ENCODE data around the gene EFCAB5. TPM values are rescaled to one million over a fixed set of nuclear protein-coding genes. Genes with fewer than 3 reads are reported as not detected.
A peak's percentile ranks its signal among the peaks of the same experiment; 100 is the strongest.

Gene EFCAB5
- total and polyA plus RNA-seq, 12 donors = 0.03 to 1.4 (median 0.19) TPM; not detected in 6

DNA sequence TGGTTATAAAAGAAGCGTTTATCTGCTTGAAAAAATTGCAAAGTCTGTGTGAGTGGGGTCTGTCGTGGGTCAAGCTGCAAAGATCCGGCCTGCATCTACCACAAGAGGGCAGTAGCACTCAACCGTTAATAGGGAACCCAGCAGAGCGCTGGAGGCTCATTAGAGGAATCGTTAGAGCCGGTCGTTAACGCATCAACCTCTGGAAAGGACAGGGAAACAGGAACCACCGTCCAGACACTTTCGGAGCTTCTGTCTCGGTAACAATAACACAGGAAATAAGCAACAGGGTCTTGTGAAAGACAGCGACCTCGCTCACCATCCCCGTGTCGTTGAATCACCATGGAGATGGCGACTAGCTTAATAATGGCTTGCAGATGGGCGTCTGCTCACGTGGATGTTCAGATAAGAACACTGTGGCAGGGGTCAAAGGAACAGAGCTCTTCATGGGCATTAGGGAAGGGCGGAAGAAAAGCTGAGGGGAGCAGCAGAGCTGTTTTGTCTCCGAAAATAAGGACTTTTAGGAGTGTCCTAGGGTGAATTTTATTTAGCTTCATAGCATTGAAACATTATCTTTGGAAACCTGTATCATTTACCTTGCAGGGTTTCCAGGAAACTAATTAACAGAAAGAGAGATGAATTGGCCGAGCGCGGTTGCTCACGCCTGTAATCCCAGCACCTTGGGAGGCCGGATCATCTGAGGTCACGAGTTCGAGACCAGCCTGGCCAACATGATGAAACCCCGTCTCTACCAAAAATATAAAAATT lies 163.3 kb downstream of the EFCAB5 start:
- 18 to 23% (median 21%) methylated on average over 29 of the region's 29 CpGs for WGBS, 4 donors
- intact Hi-C loops (cut with DNase I) = loop anchor here in 1 of 2 donors (10.0 kb wide), 1 partner anchor 230 kb away; the partner anchor contains the start of gene TMIGD1
- TF ChIP-seq, protein P1, sequence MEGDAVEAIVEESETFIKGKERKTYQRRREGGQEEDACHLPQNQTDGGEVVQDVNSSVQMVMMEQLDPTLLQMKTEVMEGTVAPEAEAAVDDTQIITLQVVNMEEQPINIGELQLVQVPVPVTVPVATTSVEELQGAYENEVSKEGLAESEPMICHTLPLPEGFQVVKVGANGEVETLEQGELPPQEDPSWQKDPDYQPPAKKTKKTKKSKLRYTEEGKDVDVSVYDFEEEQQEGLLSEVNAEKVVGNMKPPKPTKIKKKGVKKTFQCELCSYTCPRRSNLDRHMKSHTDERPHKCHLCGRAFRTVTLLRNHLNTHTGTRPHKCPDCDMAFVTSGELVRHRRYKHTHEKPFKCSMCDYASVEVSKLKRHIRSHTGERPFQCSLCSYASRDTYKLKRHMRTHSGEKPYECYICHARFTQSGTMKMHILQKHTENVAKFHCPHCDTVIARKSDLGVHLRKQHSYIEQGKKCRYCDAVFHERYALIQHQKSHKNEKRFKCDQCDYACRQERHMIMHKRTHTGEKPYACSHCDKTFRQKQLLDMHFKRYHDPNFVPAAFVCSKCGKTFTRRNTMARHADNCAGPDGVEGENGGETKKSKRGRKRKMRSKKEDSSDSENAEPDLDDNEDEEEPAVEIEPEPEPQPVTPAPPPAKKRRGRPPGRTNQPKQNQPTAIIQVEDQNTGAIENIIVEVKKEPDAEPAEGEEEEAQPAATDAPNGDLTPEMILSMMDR (IDR thresholded peaks at IDR 0.05) = peak; percentile 71 to 91 (median 79)
- no peak for TF ChIP-seq POLR2A (IDR thresholded peaks at IDR 0.05)
- peak overlapping the region in 1 of 4 donors; percentile 49 for H3K4me3 ChIP-seq
- peaks cover 0 to 3% of the 10 kb centered on the region in 2 donors for H3K4me1 ChIP-seq (replicated peaks in 1 of 2)
- H3K9me3 ChIP-seq (replicated peaks in 1 of 3) = no peaks in the 10 kb centered on the region
- no peaks in the 10 kb centered on the region for H3K36me3 ChIP-seq (replicated peaks in 1 of 2)
- peak overlapping the region in 3 of 5 donors; percentile 6 to 54 (median 52) for H3K27ac ChIP-seq
- no peaks in the 10 kb centered on the region for H3K27me3 ChIP-seq
- DNase-seq = peak; percentile 75 to 94 (median 81)

DNA sequence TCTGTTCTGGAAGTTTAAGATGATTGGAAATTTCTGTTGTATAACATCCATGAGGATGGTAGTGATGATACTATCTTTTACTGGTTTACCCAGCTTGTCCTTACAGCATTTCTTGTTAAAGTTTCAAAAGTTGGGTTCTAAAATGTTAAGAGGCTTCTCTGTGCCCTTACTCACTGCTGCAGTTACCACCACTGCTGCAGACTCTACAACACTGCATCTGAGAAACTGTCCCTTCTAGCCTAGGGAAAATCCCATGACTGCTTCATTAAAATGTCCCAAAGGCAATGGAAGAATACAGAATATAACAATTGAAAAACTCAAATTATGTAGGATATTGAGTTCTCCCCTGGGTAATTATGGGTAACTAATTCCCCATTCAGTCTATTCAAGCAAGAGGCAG lies 171.4 kb downstream of the EFCAB5 start:
- no peaks in the 10 kb centered on the region for H3K9me3 ChIP-seq (replicated peaks in 1 of 3)
- no peak for DNase-seq
- intact Hi-C loops (cut with DNase I) = no loop called here

DNA sequence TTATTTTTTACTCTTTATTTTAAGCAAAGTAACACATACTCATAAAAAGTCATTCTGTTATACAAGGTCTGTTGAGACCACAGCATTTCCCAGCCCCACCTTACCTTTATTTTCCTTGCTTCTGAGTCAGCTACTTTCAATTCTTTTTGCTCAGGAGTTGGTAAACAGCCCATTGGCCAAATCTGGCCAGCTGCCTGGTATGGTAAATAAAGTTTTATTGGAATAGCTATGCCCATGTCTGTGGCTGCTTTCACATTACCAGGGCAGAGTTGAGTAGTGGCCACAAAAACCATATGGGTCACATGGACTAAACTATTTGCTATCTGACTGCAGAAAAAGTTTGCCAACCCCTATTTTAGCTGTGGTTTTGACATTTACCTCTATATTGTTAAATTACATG lies 171.8 kb downstream of the EFCAB5 start:
- H3K9me3 ChIP-seq (replicated peaks in 1 of 3) = no peaks in the 10 kb centered on the region
- TF ChIP-seq, protein P1 (IDR thresholded peaks at IDR 0.05) = no peak
- TF ChIP-seq POLR2A (IDR thresholded peaks at IDR 0.05) = no peak
- H3K4me1 ChIP-seq (replicated peaks in 1 of 2) = peaks cover 10% of the 10 kb centered on the region in 2 donors
- no peak overlapping the region for H3K4me3 ChIP-seq
- no peaks in the 10 kb centered on the region for H3K27me3 ChIP-seq
- no peaks in the 10 kb centered on the region for H3K36me3 ChIP-seq (replicated peaks in 1 of 2)
- no peak for DNase-seq
- intact Hi-C loops (cut with DNase I) = no loop called here
- no peak overlapping the region for H3K27ac ChIP-seq

More for the DNA sequence above, 171.4 kb downstream of the EFCAB5 start:
- H3K27ac ChIP-seq = no peak overlapping the region
- H3K36me3 ChIP-seq (replicated peaks in 1 of 2) = no peaks in the 10 kb centered on the region
- no peaks in the 10 kb centered on the region for H3K27me3 ChIP-seq
- no peak overlapping the region for H3K4me3 ChIP-seq
- TF ChIP-seq POLR2A (IDR thresholded peaks at IDR 0.05) = no peak
- TF ChIP-seq, protein P1 (IDR thresholded peaks at IDR 0.05) = no peak
- H3K4me1 ChIP-seq (replicated peaks in 1 of 2) = peaks cover 6% of the 10 kb centered on the region in 2 donors

DNA sequence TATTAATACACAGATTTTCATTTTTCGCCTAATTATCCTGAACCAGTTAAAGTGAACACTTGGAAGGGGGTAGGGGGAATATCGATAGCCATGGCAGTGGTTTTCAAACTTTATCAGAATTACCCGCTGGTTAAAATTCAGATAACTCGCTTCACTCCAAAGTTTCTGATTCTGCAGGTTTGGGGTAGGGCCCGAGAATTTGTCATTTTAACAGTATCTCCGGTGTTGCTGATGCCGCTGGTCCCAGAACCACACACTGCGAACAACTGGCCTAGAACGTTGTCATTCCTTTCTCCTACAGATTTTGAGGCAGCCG lies 174.9 kb downstream of the EFCAB5 start:
- DNase-seq = no peak
- 10 to 12% (median 11%) methylated on average over 8 to 10 of the region's 10 CpGs for WGBS, 4 donors
- Histone ChIP-seq H3K4me1 (replicated peaks in 1 of 2) (peaks cover 13 to 25% of the 10 kb centered on the region in 2 donors), H3K27me3 (no peaks in the 10 kb centered on the region), H3K36me3 (replicated peaks in 1 of 2) (peaks cover 0 to 7% of the 10 kb centered on the region in 2 donors), H3K27ac (peak overlapping the region; percentile 94 to 99 (median 97)), H3K4me3 (peak overlapping the region; percentile 29 to 88 (median 75)), H3K9me3 (replicated peaks in 1 of 3) (no peaks in the 10 kb centered on the region)
- intact Hi-C loops (cut with DNase I) = no loop called here
- TF ChIP-seq, protein P1 (IDR thresholded peaks at IDR 0.05) = no peak
- TF ChIP-seq POLR2A (IDR thresholded peaks at IDR 0.05) = no peak

All from adrenal gland (tissue), 12 donors.